ENCODE data around the gene PPP1R3D. TPM values are rescaled to one million over a fixed set of nuclear protein-coding genes. Genes with fewer than 3 reads are reported as not detected.

Gene PPP1R3D
- total RNA-seq, 1 experiment from 2014 or later: 4.9 TPM

DNA sequence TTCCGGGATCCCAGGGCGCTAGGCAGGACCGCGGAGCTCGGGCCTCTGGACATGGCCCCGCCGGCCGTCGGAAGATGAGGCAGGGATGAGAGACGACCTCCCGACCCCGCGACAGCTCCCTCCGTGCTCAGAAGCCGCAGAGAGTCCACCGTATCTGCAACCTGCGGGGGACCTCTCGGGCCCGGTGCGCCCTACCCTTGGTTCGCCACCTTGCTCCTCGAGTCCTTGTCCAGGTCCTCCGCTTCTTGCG, 301 bp downstream of the PPP1R3D start:
- TF ChIP-seq EZH2 (IDR thresholded peaks at IDR 0.05; ENCODE audit: borderline replicate concordance, low read depth, low read length, poor library complexity, severe bottlenecking): no peak
- TF ChIP-seq, protein P1, sequence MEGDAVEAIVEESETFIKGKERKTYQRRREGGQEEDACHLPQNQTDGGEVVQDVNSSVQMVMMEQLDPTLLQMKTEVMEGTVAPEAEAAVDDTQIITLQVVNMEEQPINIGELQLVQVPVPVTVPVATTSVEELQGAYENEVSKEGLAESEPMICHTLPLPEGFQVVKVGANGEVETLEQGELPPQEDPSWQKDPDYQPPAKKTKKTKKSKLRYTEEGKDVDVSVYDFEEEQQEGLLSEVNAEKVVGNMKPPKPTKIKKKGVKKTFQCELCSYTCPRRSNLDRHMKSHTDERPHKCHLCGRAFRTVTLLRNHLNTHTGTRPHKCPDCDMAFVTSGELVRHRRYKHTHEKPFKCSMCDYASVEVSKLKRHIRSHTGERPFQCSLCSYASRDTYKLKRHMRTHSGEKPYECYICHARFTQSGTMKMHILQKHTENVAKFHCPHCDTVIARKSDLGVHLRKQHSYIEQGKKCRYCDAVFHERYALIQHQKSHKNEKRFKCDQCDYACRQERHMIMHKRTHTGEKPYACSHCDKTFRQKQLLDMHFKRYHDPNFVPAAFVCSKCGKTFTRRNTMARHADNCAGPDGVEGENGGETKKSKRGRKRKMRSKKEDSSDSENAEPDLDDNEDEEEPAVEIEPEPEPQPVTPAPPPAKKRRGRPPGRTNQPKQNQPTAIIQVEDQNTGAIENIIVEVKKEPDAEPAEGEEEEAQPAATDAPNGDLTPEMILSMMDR (conservative IDR thresholded peaks at IDR 0.05; ENCODE audit: low read depth, low read length): no peak
- CTCF ChIA-PET: no interaction called here
- DNase-seq (ENCODE audit: low spot score): no peak
- Histone ChIP-seq H3K4me1 (ENCODE audit: insufficient read depth, low read length, poor library complexity, severe bottlenecking) (peaks cover 17% of the 10 kb centered on the region), H3K9me3 (ENCODE audit: low read depth, low read length, poor library complexity, severe bottlenecking) (no peaks in the 10 kb centered on the region), H3K27ac (ENCODE audit: low read depth, low read length, poor library complexity, severe bottlenecking) (peak overlapping the region; percentile 94), H3K36me3 (ENCODE audit: insufficient read depth, low read length, poor library complexity, severe bottlenecking) (peaks cover 28% of the 10 kb centered on the region), H3K4me3 (ENCODE audit: low read depth, low read length, poor library complexity, severe bottlenecking) (peak overlapping the region; percentile 83), H3K27me3 (replicated peaks; ENCODE audit: insufficient read depth, low read depth, low read length, poor library complexity) (no peaks in the 10 kb centered on the region)
- BruUV-seq (replicated peaks): no TSS peak
- POLR2A ChIA-PET (ENCODE audit: low non-redundant PET): interaction anchor here (0.6 kb wide), 1 partner anchor 130 kb away, joined by 3 read pairs; no protein-coding TSS in a partner anchor
- intact Hi-C loops (cut with micrococcal nuclease; ENCODE audit: unreplicated experiment): no loop called here

- DNase-seq (ENCODE audit: low spot score): no peak
- H3K27me3 ChIP-seq (replicated peaks; ENCODE audit: insufficient read depth, low read depth, low read length, poor library complexity): no peaks in the 10 kb centered on the region
These were observed 840 bp downstream of the PPP1R3D start for GRCh38 chr20:59939052-59939878.

GRCh38 chr20:59938696-59939051, 1.4 kb downstream of the PPP1R3D start:
- intact Hi-C loops (cut with micrococcal nuclease; ENCODE audit: unreplicated experiment): no loop called here
- ChIA-PET CTCF (no interaction called here), POLR2A (ENCODE audit: low non-redundant PET) (interaction anchor here (0.6 kb wide), 1 partner anchor 934 kb away, joined by 3 read pairs; no protein-coding TSS in a partner anchor)
- Histone ChIP-seq H3K27me3 (replicated peaks; ENCODE audit: insufficient read depth, low read depth, low read length, poor library complexity) (no peaks in the 10 kb centered on the region), H3K36me3 (ENCODE audit: insufficient read depth, low read length, poor library complexity, severe bottlenecking) (peaks cover 16% of the 10 kb centered on the region), H3K4me1 (ENCODE audit: insufficient read depth, low read length, poor library complexity, severe bottlenecking) (peaks cover 16% of the 10 kb centered on the region), H3K9me3 (ENCODE audit: low read depth, low read length, poor library complexity, severe bottlenecking) (no peaks in the 10 kb centered on the region), H3K4me3 (ENCODE audit: low read depth, low read length, poor library complexity, severe bottlenecking) (no peak overlapping the region), H3K27ac (ENCODE audit: low read depth, low read length, poor library complexity, severe bottlenecking) (no peak overlapping the region)
- no TSS peak for BruUV-seq (replicated peaks)
- TF ChIP-seq EZH2 (IDR thresholded peaks at IDR 0.05; ENCODE audit: borderline replicate concordance, low read depth, low read length, poor library complexity, severe bottlenecking): no peak
- TF ChIP-seq, protein P1 (conservative IDR thresholded peaks at IDR 0.05; ENCODE audit: low read depth, low read length): no peak
- no peak for DNase-seq (ENCODE audit: low spot score)

More at GRCh38 chr20:59939052-59939878, 840 bp downstream of the PPP1R3D start:
- TF ChIP-seq EZH2 (IDR thresholded peaks at IDR 0.05; ENCODE audit: borderline replicate concordance, low read depth, low read length, poor library complexity, severe bottlenecking): no peak
- TF ChIP-seq, protein P1 (conservative IDR thresholded peaks at IDR 0.05; ENCODE audit: low read depth, low read length): no peak
- no TSS peak for BruUV-seq (replicated peaks)
- H3K9me3 ChIP-seq (ENCODE audit: low read depth, low read length, poor library complexity, severe bottlenecking): no peaks in the 10 kb centered on the region
- peaks cover 16% of the 10 kb centered on the region for H3K4me1 ChIP-seq (ENCODE audit: insufficient read depth, low read length, poor library complexity, severe bottlenecking)
- intact Hi-C loops (cut with micrococcal nuclease; ENCODE audit: unreplicated experiment): no loop called here
- ChIA-PET POLR2A (ENCODE audit: low non-redundant PET) (interaction anchor here (0.6 kb wide), 2 partner anchors 130 to 934 kb away, joined by 3 read pairs; no protein-coding TSS in a partner anchor), CTCF (no interaction called here)
- H3K4me3 ChIP-seq (ENCODE audit: low read depth, low read length, poor library complexity, severe bottlenecking): peak overlapping the region; percentile 83
- H3K36me3 ChIP-seq (ENCODE audit: insufficient read depth, low read length, poor library complexity, severe bottlenecking): peaks cover 22% of the 10 kb centered on the region
- peak overlapping the region; percentile 94 for H3K27ac ChIP-seq (ENCODE audit: low read depth, low read length, poor library complexity, severe bottlenecking)

Data from A673 (cell line).